ENCODE data around the gene TGFBR3L. TPM values are rescaled to one million over a fixed set of nuclear protein-coding genes. Genes with fewer than 3 reads are reported as not detected.
"Not testable (repeated sequence)": the region's sequence is repeated elsewhere in the genome, so short reads cannot be mapped to it uniquely, and the experiment has no call there.

The TGFBR3L gene
- total RNA-seq, 1 donor from 2014 or later: 10.9 TPM

- intact Hi-C loops (cut with DNase I): no loop called here
- ATAC-seq (ENCODE audit: poor library complexity) (no peak), DNase-seq (no peak)
These were observed 19.4 kb downstream of the TGFBR3L start for GRCh38 chr19:7933828-7934725.

- intact Hi-C loops (cut with DNase I): no loop called here
- ATAC-seq (ENCODE audit: poor library complexity) (no peak), DNase-seq (no peak)
These were observed 20.1 kb downstream of the TGFBR3L start for GRCh38 chr19:7934766-7935165.

GRCh38 chr19:7940841-7941240 lies 26.2 kb downstream of the TGFBR3L start:
- ATAC-seq (ENCODE audit: poor library complexity) (no peak), DNase-seq (no peak)
- intact Hi-C loops (cut with DNase I): loop anchor here (5.0 to 10.0 kb wide), 3 partner anchors 61 to 311 kb away; no protein-coding TSS in a partner anchor

- DNase-seq: no peak
- ATAC-seq (ENCODE audit: poor library complexity): no peak
- intact Hi-C loops (cut with DNase I): loop anchor here (5.0 to 10.0 kb wide), 3 partner anchors 60 to 310 kb away; no protein-coding TSS in a partner anchor
These were observed 27.4 kb downstream of the TGFBR3L start for GRCh38 chr19:7941895-7942596.

GRCh38 chr19:7942981-7943443 lies 28.4 kb downstream of the TGFBR3L start:
- ATAC-seq (ENCODE audit: poor library complexity) (no peak), DNase-seq (no peak)
- intact Hi-C loops (cut with DNase I): loop anchor here (5.0 to 10.0 kb wide), 3 partner anchors 59 to 309 kb away; no protein-coding TSS in a partner anchor

- peak; percentile 98 for ATAC-seq (ENCODE audit: poor library complexity)
- intact Hi-C loops (cut with DNase I): loop anchor here (5.0 to 10.0 kb wide), 3 partner anchors 59 to 309 kb away; no protein-coding TSS in a partner anchor
- peak; percentile 99 for DNase-seq
These were observed 29.0 kb downstream of the TGFBR3L start, which contains the start of gene TIMM44 for GRCh38 chr19:7943444-7944176. TIMM44 (minus strand) TSS chr19:7943666; CDS start chr19:7943651, 15 bp downstream.

GRCh38 chr19:7944177-7944761 lies 29.6 kb downstream of the TGFBR3L start:
- DNase-seq (peak; percentile 91), ATAC-seq (ENCODE audit: poor library complexity) (peak; percentile 78)
- intact Hi-C loops (cut with DNase I): loop anchor here (5.0 to 10.0 kb wide), 3 partner anchors 58 to 308 kb away; no protein-coding TSS in a partner anchor

- ATAC-seq (ENCODE audit: poor library complexity) (no peak), DNase-seq (no peak)
- intact Hi-C loops (cut with DNase I): loop anchor here (10.0 kb wide), 1 partner anchor 207 kb away; no protein-coding TSS in a partner anchor
These were observed 33.3 kb downstream of the TGFBR3L start for GRCh38 chr19:7947939-7948338.

- DNase-seq (no peak), ATAC-seq (ENCODE audit: poor library complexity) (no peak)
- intact Hi-C loops (cut with DNase I): no loop called here
These were observed 38.4 kb downstream of the TGFBR3L start for GRCh38 chr19:7953060-7953459.

- DNase-seq (no peak), ATAC-seq (ENCODE audit: poor library complexity) (no peak)
- intact Hi-C loops (cut with DNase I): no loop called here
These were observed 38.9 kb downstream of the TGFBR3L start for GRCh38 chr19:7953576-7953975.

GRCh38 chr19:7955696-7956095 lies 41.1 kb downstream of the TGFBR3L start:
- no peak for DNase-seq

GRCh38 chr19:7959211-7959610 lies 44.6 kb downstream of the TGFBR3L start:
- DNase-seq (no peak), ATAC-seq (ENCODE audit: poor library complexity) (no peak)
- intact Hi-C loops (cut with DNase I): no loop called here

More at GRCh38 chr19:7955696-7956095, 41.1 kb downstream of the TGFBR3L start:
- intact Hi-C loops (cut with DNase I): no loop called here
- ATAC-seq (ENCODE audit: poor library complexity): no peak

GRCh38 chr19:7961082-7961481 lies 46.5 kb downstream of the TGFBR3L start:
- DNase-seq; intact Hi-C loops (cut with DNase I); ATAC-seq (ENCODE audit: poor library complexity): not testable (repeated sequence)

GRCh38 chr19:7961920-7962626 lies 47.4 kb downstream of the TGFBR3L start:
- DNase-seq (no peak), ATAC-seq (ENCODE audit: poor library complexity) (no peak)
- intact Hi-C loops (cut with DNase I): no loop called here

GRCh38 chr19:7962644-7963268 lies 48.1 kb downstream of the TGFBR3L start:
- DNase-seq: no peak
- ATAC-seq (ENCODE audit: poor library complexity): no peak
- intact Hi-C loops (cut with DNase I): no loop called here

GRCh38 chr19:7963566-7963965 lies 48.9 kb downstream of the TGFBR3L start:
- ATAC-seq (ENCODE audit: poor library complexity) (no peak), DNase-seq (no peak)
- intact Hi-C loops (cut with DNase I): no loop called here

- no peak for DNase-seq
- intact Hi-C loops (cut with DNase I): no loop called here
- ATAC-seq (ENCODE audit: poor library complexity): no peak
These were observed 50.7 kb downstream of the TGFBR3L start for GRCh38 chr19:7965259-7965841.
